WERI-Rb-1 (cell line): ENCODE results near the gene C7orf33.

Experiments used
- DNase-seq: peaks from one replicate; pipeline ENCODE4 v3.0.0-alpha.2; 2020
- H3K27ac ChIP-seq: fragments of 250-450 bp; sonication (Bioruptor Pico); 2 replicates; pipeline ENCODE4 v1.5.1; 2020; ENCODE audit warnings: mild to moderate bottlenecking, moderate library complexity
- H3K27me3 ChIP-seq: fragments of 250-450 bp; sonication (Bioruptor Pico); 2 replicates; pipeline ENCODE4 v1.5.1; 2021; ENCODE audit warnings: mild to moderate bottlenecking, low read depth, moderate library complexity; ENCODE audit not compliant: insufficient read depth, severe bottlenecking
- H3K36me3 ChIP-seq: fragments of 250-450 bp; sonication (Bioruptor Pico); 2 replicates; pipeline ENCODE4 v1.5.1; 2020; ENCODE audit warnings: mild to moderate bottlenecking, moderate library complexity
- H3K4me3 ChIP-seq: 2 replicates; pipeline ENCODE4 v1.5.1; 2011; ENCODE audit warnings: low read depth, mild to moderate bottlenecking, control low read depth, low read length
- H3K9me3 ChIP-seq: fragments of 250-450 bp; sonication (Bioruptor Pico); 2 replicates; pipeline ENCODE4 v1.5.1; 2021; ENCODE audit warnings: mild to moderate bottlenecking, moderate library complexity; ENCODE audit not compliant: severe bottlenecking
- CTCF ChIP-seq: IDR thresholded peaks from 2 replicates; pipeline ENCODE4 v1.5.1; 2011; ENCODE audit warnings: low read depth, mild to moderate bottlenecking, control low read depth, inconsistent platforms, low read length

C7orf33 gene

GRCh38 chr7:148615085-148615730, 24.6 kb downstream of the C7orf33 start:
- no peaks in the 10 kb centered on the region for H3K9me3 ChIP-seq
- no peaks in the 10 kb centered on the region for H3K27me3 ChIP-seq
- H3K36me3 ChIP-seq = no peaks in the 10 kb centered on the region
- no peak for DNase-seq
- H3K4me3 ChIP-seq = no peak overlapping the region
- no peak for TF ChIP-seq CTCF
- H3K27ac ChIP-seq = no peak overlapping the region

- no peak for DNase-seq
- Histone ChIP-seq H3K27me3 (no peaks in the 10 kb centered on the region), H3K27ac (no peak overlapping the region), H3K36me3 (no peaks in the 10 kb centered on the region), H3K4me3 (no peak overlapping the region), H3K9me3 (no peaks in the 10 kb centered on the region)
- TF ChIP-seq CTCF = no peak
Measured at GRCh38 chr7:148620749-148621359, 30.3 kb downstream of the C7orf33 start.

GRCh38 chr7:148621563-148621962, 31.0 kb downstream of the C7orf33 start:
- Histone ChIP-seq H3K9me3 (no peaks in the 10 kb centered on the region), H3K4me3 (no peak overlapping the region), H3K27ac (no peak overlapping the region), H3K36me3 (no peaks in the 10 kb centered on the region), H3K27me3 (no peaks in the 10 kb centered on the region)
- TF ChIP-seq CTCF = no peak
- no peak for DNase-seq

- Histone ChIP-seq H3K9me3 (no peaks in the 10 kb centered on the region), H3K4me3 (peak overlapping the region; percentile 3), H3K36me3 (no peaks in the 10 kb centered on the region), H3K27me3 (no peaks in the 10 kb centered on the region), H3K27ac (peak overlapping the region; percentile 68)
- DNase-seq = peak; percentile 79
- no peak for TF ChIP-seq CTCF
Measured at GRCh38 chr7:148622887-148623585, 32.5 kb downstream of the C7orf33 start.

- Histone ChIP-seq H3K9me3 (no peaks in the 10 kb centered on the region), H3K27ac (peak overlapping the region; percentile 68), H3K4me3 (peak overlapping the region; percentile 3), H3K27me3 (no peaks in the 10 kb centered on the region), H3K36me3 (no peaks in the 10 kb centered on the region)
- no peak for TF ChIP-seq CTCF
- DNase-seq = no peak
Measured at GRCh38 chr7:148623586-148624282, 33.2 kb downstream of the C7orf33 start.
